Astrocyte of the spinal cord (primary cell): ENCODE data around the gene BCAS4.
"Not testable (repeated sequence)": the region's sequence is repeated elsewhere in the genome, so short reads cannot be mapped to it uniquely, and the experiment has no call there.

Experiments
- DNase-seq: peaks from one replicate; pipeline ENCODE4 v3.0.0; 2011; ENCODE audit warnings: low read depth, low spot score
- H3K4me3 ChIP-seq: 2 replicates; pipeline ENCODE4 v1.5.1; 2011; ENCODE audit warnings: low read depth, mild to moderate bottlenecking, low read length, moderate library complexity
- in situ Hi-C: cut with HindIII; loops from 2 replicates; pipeline ENCODE4 v1.10.0; 2017; ENCODE audit warnings: low sequenced_read_pairs
- TF ChIP-seq, protein P1 (sequence below): IDR thresholded peaks from 2 replicates; pipeline ENCODE4 v1.5.1; 2012; ENCODE audit warnings: low read depth, mild to moderate bottlenecking, low read length, inconsistent platforms

Gene BCAS4

GRCh38 chr20:50792708-50793574, 1.9 kb upstream of the BCAS4 start:
- in situ Hi-C loops = no loop called here
- TF ChIP-seq, protein P1, sequence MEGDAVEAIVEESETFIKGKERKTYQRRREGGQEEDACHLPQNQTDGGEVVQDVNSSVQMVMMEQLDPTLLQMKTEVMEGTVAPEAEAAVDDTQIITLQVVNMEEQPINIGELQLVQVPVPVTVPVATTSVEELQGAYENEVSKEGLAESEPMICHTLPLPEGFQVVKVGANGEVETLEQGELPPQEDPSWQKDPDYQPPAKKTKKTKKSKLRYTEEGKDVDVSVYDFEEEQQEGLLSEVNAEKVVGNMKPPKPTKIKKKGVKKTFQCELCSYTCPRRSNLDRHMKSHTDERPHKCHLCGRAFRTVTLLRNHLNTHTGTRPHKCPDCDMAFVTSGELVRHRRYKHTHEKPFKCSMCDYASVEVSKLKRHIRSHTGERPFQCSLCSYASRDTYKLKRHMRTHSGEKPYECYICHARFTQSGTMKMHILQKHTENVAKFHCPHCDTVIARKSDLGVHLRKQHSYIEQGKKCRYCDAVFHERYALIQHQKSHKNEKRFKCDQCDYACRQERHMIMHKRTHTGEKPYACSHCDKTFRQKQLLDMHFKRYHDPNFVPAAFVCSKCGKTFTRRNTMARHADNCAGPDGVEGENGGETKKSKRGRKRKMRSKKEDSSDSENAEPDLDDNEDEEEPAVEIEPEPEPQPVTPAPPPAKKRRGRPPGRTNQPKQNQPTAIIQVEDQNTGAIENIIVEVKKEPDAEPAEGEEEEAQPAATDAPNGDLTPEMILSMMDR = no peak
- H3K4me3 ChIP-seq = no peak overlapping the region
- no peak for DNase-seq

DNA sequence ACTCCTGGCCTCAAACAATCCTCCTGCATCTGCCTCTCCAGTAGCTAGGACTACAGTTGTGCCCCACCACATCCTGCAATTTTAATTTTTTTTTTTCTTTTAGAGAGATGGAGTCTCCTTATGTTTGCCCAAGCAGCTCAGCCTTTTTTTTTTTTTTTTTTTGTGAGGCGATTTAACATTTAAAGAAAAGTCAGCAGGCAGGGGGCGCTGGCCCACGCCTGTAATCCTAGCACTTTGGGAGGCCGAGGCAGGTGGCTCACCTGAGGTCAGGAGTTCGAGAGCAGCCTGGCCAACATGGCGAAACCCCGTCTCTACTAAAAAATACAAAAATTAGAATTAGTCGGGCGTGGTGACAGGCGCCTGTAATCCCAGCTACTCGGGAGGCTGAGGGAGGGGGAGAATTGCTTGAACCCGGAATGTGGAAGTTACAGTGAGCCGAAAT, 1.3 kb upstream of the BCAS4 start:
- peak; percentile 47 for DNase-seq
- in situ Hi-C loops, H3K4me3 ChIP-seq: not testable (repeated sequence)
- TF ChIP-seq, protein P1 = peak; percentile 45

GRCh38 chr20:50794181-50794845, 548 bp upstream of the BCAS4 start:
- in situ Hi-C loops = no loop called here
- peak overlapping the region; percentile 37 for H3K4me3 ChIP-seq
- TF ChIP-seq, protein P1 = no peak
- no peak for DNase-seq

DNA sequence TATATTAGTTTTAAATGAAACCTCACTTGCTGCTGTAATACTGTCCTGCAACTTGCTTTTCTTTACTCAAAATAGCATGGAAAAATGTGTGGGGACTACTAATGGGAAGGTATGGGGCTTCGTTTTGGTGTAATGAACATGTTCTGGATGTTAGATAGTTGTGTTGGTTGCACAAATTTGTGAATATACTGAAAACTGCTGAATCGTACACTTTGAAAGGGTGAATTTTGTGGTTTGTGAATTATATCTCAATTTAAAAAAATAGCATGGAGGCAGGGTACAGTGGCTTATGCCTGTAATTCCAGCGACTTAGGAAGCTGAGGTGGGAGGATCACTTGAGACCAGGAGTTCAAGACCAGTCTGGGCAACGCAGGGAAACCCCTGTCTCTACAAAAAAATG, 2.3 kb downstream of the BCAS4 start:
- in situ Hi-C loops = no loop called here
- TF ChIP-seq, protein P1 = no peak
- H3K4me3 ChIP-seq = no peak overlapping the region

GRCh38 chr20:50798650-50799049, 3.8 kb downstream of the BCAS4 start:
- TF ChIP-seq, protein P1 = no peak
- in situ Hi-C loops = no loop called here
- no peak for DNase-seq
- no peak overlapping the region for H3K4me3 ChIP-seq

More for the DNA sequence above, 2.3 kb downstream of the BCAS4 start:
- no peak for DNase-seq

DNA sequence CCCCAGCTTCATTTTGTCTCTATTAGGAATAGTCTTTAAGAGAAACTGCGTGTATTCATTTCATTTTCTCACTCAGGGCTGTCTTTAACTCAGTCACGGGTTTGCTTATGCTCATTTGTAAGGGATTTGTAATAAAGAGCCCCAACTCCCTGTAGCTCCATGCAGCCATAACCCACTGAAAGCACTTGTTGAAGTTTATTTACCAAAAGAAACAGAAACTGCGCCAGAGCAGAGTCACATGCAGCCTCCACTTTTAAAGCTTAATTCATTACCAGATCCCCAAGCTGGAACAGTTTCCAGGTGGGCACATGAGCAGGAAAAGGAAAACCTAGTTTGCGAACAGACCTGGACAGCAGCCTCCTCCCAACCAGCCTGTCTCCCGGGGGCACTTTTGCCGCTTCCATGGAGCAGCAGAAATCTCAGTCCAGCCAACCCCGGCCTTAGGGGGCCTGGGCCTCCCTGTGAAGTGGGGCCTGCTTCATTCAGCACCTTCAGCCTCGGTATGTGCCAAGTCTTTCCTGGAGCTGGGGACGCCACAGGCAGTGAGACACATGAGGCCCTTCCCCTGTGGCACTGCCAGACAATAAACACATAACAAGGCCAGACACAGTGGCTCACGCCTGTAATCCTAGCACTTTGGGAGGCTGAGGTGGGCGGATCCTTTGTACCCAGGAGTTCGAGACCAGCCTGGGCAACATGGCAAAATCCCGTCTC, 4.5 kb downstream of the BCAS4 start:
- in situ Hi-C loops = no loop called here
- no peak for DNase-seq
- TF ChIP-seq, protein P1 = no peak
- H3K4me3 ChIP-seq = no peak overlapping the region
